Measurements from ENCODE around the gene DNM3.

DNA sequence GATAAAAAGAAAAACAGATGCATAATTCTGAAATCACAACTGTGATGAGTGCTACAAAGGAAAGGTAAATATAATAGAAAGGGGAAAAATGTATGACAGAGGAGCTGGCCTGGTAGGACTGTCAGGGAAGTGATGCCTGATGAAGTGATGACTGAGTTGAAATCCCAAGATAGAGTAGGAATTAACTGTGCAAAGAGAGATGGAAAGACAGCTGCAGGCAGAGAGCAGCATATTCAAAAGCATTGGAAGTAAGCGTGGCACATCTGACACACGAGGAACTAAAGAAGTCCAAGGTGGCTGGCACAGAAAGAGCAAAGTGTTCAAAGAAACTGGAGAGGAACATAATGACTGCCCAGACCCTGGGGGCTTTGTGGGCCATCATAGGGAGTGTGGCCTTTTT, 457.6 kb downstream of the DNM3 start:
- TF ChIP-seq, protein P1, sequence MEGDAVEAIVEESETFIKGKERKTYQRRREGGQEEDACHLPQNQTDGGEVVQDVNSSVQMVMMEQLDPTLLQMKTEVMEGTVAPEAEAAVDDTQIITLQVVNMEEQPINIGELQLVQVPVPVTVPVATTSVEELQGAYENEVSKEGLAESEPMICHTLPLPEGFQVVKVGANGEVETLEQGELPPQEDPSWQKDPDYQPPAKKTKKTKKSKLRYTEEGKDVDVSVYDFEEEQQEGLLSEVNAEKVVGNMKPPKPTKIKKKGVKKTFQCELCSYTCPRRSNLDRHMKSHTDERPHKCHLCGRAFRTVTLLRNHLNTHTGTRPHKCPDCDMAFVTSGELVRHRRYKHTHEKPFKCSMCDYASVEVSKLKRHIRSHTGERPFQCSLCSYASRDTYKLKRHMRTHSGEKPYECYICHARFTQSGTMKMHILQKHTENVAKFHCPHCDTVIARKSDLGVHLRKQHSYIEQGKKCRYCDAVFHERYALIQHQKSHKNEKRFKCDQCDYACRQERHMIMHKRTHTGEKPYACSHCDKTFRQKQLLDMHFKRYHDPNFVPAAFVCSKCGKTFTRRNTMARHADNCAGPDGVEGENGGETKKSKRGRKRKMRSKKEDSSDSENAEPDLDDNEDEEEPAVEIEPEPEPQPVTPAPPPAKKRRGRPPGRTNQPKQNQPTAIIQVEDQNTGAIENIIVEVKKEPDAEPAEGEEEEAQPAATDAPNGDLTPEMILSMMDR (conservative IDR thresholded peaks at IDR 0.05; ENCODE audit: low read depth, low read length) = no peak
- TF ChIP-seq EZH2 (IDR thresholded peaks at IDR 0.05; ENCODE audit: borderline replicate concordance, low read depth, low read length, poor library complexity, severe bottlenecking) = no peak

Measured in A673 (cell line).